ENCODE measurements around the gene C1QTNF6.
"Not testable (repeated sequence)": the region's sequence is repeated elsewhere in the genome, so short reads cannot be mapped to it uniquely, and the experiment has no call there.

The C1QTNF6 gene

DNA sequence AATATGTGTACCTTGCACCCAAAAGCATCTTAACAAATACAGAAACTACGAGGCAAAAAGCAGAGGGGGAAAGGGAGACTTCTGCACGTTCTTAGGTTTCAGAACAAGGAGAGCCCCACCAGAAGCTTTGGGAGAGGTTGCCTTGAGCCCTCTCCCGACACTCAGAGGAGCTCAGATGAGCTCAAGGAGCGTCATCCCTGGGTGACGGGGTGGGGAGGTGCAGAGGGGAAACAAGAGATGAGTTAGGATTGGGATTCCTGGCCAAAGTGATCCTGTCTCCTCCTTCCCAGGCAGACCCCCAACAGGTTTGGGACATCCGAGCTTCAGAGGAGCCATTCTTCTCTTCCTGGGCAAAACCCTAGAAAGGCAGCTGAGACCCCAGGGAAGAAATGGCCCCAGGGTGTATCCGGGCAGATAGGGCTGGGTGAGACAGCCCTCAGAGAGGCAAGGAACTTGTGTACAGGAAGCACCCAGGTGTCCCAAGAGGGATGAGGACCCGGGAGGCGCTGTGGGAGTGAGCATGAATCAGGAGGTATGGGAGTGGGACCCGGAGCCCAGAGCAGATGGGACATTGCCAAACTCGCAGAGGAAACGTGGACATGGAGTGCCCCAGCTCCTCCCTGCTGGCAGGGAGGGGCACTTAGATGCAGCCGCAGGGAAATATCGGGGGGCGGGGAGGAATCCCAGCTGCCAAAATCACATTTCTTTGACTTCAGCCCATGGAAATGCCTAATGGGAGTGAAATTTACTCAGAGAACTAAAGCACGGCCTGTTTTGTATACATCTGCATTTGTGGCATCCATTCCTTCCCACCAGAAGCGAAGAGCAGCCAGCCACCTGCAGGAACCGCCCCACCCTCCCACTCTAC lies 12.4 kb downstream of the C1QTNF6 start:
- DNase-seq, result no peak

DNA sequence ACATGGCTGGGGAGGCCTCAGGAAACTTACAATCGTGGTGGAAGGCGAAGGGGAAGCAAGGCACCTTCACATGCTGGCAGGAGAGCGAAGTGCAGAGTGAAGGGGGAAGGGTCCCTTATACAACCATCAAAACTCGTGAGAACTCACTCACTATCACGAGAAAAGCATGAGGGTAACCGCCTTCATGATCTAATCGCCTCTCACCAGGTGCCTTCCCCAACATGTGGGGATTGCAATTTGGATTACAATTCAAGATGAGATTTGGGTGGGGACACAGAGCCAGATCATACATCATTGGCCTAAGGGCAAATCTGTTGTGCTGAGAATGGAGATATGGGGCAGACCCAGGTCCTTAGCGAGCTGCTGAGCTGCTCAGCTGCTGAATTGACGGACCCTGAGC lies 13.1 kb downstream of the C1QTNF6 start:
- DNase-seq, result no peak

DNA sequence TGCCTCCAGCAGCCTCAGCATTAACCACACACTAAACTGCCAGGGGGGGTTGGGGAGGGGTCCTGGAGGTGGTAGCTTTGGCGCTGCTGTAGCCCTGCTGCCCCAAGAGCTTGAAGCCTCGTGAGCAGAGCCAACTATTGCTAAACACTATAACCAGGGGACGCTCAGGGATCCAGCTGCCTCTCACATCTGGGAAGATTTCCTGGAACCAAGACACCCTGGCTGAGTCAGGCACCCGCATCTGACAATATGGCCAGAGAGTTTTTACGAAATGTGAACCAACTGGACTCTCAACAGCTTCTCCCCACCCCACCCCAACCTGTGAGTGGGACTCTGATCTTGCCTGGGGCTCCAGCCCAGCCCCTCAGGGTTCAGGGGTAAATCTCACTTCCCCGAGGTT lies 14.3 kb downstream of the C1QTNF6 start:
- DNase-seq, result no peak

DNA sequence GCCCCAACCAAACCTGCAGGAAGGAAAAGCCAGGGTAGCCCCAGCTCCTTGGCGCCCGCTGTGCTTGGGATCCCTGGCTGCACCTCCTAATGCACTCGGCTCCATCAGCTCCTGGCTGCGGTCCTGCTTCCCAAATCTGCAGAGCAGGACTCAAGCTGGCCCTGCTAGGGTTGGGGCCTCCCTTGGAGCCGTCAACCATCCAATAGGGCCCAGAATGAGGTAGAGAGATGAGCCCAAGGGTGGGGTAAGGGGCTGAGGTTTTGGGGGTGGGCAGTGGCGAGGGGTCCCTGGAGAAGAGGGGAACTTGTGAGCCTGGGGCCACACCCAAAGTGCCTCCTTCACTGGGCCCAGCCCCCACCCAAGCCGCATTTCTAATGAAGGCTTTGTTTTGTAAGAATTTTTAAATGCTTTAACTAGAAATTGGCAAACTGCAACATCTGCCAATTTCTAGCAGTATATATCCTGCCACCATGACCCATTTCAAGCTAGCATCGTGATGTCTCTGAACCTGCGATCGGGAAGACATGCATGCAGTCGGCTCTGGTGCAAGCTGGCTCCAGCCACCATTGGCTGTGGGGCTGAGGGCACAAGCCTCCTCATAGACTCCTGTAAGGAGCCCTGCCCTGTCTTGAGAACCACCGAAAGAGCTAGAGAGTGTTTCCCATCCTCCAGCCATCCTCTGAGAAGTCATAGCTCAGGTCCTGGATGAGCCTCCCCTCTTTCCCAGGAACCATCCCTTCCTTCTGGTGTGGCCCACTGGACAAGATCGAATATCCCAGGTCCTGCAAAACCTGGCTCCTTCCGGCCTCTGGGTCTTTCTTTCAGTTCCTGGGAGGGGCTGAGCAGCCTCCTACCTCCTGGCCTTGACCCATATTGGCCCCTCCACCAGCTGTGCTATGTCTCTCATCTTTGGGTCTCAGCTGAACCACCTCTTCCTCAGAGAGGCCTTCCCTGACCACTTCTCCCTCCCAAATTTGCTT lies 15.5 kb downstream of the C1QTNF6 start:
- no peak for DNase-seq

DNA sequence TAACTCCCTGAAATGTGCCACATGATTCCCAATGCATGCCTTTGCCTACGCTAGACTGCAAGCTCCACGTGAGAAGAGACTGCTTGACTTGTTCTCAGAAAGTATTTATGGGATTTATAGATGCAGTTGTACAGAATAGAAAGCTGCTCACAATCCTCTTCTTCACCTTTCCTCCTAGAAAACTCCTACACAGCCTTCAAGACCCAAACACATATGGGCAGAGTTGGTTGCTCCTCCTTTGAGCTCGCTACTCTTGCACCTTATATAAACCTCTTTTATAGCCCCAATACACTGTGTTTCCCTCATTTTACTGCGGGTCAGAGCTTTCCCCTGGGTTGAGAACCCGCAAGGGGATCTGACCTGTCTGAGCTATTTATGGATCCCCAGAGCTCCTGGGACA lies 16.4 kb downstream of the C1QTNF6 start:
- DNase-seq, result no peak

DNA sequence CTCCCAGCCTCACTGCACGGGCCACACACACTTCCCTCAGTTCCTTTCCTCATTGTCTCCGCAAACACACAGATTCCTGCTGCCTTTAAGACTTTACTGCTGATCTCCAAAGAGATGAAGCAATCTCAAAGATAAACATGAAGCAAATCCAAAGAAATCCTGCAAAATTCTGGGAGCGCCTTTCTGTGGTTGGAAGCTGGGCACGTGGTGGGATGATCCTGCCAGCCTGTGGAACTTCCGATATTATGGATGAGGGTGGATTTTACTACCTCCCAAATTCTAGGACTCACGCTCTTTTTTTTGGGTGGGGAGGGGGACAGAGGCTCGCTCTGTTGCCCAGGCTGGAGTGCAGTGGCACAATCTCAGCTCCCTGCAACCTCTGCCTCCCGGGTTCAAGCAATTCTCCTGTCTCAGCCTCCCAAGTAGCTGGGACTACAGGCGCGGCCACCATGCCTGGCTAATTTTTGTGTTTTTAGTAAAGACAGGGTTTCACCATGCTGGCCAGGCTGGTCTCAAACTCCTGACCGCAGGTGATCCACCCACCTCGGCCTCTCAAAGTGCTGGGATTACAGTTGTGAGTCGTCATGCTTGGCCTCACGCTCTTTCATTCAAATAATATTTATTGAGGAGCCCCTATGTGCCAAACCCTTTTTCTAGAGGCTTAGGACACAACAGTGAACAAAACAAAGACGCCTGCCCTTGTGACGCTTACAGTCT lies 17.2 kb downstream of the C1QTNF6 start:
- DNase-seq, result not testable (repeated sequence)

DNA sequence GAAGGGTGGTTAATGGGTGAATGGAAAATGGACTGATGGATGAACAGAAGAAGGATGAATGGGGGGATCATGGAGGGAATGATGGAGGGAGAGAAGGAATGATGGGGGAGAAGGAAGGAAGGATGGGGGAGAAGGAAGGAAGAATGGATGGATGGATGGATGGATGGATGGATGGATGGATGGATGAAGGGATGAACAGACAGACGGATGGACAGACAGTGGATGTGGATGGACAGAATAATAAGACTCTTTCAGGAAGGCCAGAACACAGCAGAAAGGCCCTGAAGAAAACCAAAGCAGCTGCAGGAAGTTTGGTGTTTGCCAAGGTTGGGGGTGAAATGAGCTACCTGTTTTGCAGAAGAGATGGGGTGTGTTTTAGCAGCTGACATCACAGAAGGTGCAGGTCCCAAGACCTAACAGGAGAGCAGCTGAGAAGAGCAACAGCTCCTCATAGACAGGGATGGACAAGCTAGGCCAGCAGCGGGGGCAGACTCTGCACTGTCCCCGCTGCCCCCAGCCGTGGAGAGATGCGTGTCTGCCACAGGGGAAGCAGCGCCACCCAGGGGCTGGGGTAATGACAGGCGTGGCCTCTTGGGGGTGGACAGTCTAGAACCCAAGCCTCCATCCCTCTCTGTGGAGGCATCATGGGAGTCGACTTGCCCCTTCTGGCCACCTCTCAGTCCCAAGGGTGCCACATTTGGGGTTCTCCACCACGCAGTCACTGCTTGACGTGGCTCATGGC lies 17.9 kb downstream of the C1QTNF6 start:
- DNase-seq, result no peak

DNA sequence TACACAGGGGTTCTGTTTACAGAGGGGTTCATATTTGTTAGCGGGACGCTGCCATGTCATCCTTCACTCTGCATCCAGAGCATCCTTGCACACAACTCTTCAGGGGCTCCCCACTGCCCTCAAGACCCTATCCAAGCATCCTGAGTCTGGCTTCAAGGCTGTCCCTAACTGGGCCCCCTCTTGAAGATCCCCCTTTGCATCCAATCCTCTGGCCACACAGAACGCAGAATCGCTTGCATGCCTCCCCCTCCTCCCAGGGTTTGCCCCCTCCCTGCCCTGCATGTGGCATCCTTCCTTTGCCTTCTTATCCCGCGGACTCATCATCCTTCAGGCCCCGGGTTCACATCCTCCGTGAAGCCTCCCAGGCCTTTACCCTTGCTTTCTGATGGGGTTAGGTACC lies 18.6 kb downstream of the C1QTNF6 start:
- no peak for DNase-seq

DNA sequence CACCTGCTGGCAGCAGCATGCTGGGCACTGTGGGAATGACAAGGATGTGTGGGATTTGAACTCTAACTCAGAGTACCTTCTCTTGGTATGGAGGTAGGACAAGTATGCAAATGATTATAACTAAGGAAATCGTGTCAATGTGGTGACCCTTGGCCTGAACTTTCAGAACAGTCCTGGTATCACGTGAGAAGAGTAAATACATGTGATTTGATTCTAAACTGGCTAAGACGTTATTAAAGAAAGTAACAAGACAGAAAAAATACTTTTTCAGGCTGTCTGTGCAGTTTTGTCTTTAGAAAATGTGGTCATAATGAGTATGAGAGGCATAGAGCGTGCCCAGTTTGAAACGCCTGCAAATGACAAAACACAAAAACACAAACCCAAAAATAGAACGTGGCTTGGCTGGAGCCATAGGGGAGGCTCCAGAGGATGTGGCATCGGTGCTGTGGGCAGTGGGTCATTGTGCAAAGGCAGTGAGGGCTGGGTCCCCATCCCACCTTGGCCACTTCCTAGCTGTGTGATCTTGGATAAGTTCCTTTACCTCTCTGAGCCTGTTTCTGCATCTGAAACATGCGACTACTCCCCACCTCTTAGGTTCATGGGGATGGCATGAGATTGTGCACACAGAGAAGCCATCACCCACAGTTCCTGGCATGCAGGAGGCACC lies 19.9 kb downstream of the C1QTNF6 start:
- DNase-seq, result no peak

DNA sequence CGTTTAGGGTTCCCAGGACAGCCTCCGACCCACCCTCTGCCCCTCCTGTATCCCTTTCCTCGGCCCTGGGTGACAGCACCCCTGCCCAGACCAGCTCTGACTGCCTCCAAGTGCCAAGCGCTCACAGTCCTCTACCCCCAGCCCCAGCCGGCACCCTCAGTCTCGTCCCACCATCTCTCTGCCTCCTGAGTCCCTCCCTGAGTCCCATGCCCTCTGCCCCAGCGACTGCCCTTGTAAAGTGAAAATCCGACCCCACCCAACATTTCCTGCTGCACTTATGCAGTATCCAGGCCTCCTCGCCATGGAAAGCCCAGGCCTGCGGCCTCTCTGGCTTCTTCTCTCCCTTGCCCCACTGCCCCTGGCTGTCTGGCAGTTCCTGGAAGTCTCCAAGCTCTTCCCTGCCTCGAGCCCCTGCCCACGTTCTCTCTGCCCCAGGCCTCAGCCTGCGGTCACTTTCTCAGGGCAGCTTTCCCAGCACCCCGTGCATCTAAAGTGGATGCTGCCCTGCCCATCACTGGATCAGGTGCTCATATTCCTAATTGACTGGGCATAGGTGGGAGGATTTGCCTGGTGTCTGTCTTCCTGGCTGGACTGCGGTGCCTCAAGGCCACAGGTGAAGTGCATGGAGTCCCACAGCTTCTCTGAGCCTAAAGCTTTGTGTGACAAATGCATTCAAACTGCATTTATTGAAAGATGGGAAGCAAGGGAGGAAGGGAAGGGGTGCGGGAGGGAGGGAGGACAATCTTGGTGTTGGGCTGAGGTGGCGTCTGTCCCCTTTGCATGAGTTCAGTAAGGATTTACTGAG lies 20.7 kb downstream of the C1QTNF6 start:
- DNase-seq, result no peak

DNA sequence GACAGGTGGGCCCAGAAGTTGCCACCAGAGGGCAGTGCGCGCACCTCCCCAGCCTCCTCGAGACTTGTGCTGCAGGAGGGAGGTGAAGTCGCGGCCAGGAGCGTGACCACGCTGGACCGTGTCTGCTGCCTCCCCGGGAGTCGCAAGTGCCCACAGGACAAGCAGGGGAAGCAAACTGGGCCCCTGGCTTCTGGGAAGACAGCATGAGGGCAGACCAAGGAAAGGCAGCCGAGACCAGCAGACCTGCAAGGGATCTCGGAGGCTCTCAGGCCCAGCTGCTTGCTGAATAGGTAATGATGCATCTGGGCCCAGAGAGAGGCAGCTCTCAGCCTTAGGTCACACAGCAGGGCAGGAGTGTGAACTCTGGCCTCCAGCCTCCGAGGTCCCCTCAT lies 21.4 kb downstream of the C1QTNF6 start:
- DNase-seq, result peak; percentile 94

DNA sequence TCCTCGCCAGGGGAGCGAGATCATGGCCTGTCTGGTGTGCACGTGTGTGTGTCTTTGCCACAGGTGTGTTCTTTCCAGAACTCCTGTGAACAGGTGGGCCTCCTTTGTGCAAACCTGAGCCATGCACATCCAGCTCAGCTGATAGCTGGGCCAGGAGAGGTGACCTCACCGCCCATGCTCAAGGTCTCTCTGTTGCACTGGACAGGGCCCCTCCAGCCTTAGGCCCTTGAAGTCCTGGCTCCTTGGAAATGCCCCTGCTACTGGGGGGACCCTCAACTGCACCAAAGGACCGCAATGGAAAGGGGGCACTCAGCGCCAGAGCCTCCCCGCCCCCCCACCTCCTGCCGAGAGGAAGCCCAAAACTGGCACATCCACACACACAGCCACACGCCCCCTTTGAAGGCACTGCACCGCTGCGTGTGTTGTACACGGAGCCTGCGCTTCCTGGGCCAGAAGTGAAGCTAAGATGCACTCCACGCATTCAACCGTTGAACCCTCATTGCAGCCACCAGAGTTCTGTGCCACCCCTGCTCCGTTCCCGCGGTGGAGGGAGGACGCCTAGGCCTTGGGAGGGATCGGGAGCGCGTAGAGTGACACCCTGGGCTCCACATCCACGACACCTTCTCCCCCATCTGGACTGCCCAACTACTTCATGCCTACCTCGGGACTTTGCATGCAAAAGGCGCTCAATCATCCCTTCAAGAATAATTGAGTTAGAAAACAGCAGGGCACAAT lies 21.9 kb downstream of the C1QTNF6 start:
- peak; percentile 50 for DNase-seq

DNA sequence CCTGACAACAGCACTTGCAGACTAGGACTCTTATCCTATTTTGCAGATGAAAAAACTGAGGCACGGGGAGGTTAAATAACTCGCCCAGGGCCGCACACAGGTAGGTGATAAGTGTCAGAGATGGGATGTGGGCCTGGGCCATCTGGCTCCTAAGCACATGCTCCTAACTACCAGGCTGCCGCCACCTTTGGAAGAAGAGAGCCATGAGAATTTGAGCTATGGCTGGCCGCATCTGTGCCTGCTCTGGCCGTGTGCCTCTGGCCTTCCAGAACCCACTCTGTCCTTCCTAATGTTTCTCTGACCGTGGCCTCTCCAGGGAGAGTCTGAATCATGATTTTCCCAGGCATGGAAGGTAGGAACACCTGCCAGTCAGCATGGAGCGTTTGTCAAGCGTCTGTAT lies 23.0 kb downstream of the C1QTNF6 start:
- no peak for DNase-seq

DNA sequence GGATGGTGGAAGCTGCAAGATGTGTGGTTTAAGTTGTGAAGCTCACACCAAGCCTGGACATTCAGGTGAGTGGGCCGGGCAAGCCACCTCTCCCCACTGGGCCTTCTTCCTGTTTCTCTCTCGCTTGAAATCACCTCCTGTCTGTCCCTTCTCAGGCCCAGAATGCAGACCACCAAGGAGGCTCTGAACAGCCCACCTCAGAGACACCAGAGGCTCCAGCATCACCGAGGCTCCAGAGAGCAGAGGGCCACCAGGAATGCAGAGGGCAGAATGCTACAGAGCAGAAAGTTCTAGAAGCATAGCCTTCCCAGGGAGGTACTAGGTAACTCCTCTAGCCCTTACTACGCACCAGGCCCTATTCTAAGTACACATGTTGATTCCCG lies 23.6 kb downstream of the C1QTNF6 start:
- DNase-seq, result no peak

DNA sequence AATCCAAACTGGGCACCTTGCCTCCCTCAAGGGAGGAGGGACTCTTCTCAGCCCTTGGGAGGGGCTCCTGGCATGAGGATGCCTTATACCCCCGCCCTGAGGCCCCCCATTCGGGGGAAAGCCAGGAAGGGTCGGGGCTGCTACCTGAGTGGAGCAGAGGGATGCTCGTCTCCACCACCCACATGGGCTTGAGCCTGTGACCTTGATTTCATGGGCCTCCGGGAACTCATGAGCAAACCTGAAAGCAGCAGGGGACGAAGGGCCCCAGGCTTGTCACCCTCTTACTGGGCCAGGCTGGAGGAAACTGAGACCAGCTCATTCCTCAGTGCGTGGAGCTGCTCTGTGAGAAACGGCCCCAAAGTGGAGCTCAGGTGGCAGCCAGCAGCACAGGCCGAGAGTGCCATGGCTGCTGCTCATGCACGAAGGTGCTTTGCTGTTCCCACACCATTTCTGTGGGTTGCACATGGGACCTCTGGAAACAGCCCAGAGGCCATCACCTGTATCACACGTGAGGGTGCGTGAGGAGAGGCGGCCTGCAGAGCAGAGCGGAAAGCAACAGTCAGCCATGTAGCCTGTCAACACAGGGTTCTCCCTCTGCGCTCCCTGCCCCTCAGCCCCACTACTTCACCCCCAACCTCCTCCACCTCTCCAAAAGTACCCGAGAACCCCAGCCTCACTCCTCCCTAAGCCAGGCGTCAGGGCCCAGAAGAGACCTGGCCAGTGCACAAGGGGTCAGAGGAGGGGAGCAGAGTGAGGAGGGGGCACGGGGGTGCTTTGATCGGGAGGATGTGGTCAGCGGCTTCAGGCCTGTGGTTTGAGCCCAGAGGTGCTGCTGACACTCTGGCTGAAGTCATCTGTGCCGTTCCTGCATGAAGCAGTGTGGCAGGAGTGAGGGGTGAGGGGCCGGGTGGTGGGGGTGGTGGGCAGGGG lies 24.2 kb downstream of the C1QTNF6 start:
- peak; percentile 87 for DNase-seq

DNA sequence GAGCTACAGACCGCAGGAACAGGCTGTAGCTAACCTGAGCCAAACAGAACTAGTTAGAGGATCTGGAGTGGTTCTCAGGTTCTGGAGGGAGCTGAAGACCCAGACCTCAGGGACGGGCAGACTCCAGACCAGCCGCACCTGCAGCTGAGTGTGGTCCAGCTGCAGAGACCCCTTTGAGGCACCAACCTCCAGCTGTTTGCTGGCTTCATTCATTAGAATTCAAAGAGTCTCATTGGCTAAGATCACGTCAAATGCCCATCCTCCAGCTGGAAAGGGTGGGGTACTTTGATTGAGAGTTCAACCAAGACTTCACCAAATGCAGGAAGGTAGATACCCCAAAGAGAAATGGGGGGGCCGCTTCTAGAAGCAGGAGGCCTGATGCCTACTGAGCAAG lies 25.0 kb downstream of the C1QTNF6 start:
- no peak for DNase-seq

DNA sequence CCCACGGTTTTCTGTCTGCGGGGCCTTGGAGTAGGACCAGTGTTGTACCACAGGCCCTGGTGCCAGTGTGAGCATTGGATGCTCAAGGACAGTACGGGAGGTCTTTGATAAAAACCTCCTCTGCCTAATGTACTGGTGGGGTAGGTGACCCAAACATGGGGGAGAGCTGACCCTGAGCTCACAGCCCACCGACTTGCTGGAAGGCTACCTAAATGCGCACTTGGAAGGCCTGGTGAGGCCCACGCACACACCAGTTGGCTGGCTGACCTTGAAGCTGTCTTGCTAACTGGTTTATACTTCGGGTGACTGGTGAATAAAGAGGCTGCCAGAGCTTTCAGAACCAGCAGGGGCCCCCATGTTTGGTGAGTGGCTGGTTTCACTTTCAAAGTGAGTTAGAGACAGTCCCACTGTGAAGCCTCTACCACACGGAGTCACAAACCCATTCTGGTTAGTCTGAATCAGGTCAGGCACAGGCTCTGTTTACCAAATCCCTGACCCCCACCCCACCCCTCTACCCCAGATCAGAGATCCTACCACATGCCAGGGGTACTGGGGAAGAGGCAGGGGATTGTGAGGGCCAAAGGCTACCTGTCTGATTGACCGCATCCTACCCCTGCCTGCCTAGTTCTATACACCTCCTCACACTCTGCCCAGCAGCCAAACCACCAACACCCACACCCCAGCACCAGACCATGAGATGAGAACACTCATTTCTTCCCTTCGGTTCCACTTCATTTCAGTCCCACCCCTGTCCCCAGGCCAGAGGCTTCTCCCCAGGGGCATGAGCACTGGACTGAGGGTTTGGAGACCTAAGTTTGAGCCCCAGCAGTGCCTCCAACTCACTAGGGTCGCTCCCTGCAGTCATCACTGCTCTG lies 25.6 kb downstream of the C1QTNF6 start:
- peak; percentile 82 for DNase-seq

DNA sequence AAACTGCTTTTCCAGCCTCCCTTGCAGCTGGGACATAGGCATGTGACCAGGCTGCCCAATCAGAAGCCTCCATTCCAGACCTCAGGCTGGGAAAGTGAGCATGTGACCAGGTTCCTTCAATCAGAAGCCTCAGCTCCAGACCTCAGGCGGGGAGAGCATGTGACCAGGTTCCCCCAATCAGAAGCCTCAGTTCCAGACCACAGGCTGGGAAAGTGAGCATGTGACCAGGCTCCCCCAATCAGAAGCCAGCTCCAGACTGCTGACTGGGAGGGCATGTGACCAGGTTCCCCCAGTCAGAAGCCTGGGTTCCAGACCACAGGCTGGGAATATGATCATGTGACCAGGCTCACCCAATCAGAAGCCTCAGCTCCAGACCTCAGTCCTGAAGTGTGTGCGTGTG lies 26.6 kb downstream of the C1QTNF6 start:
- peak; percentile 62 for DNase-seq

Measured in stimulated activated CD8-positive, alpha-beta memory T cell treated with anti-CD3 and anti-CD28 coated beads, Interleukin-4, amount 100 ng/mL, for 48 hours (primary cell).